Measurements from ENCODE around the gene PPARA. TPM values are rescaled to one million over a fixed set of nuclear protein-coding genes. Genes with fewer than 3 reads are reported as not detected.

PPARA gene
- total RNA-seq, 1 donor: 22.1 TPM

GRCh38 chr22:46163557-46163888 lies 13.2 kb downstream of the PPARA start:
- peaks cover 16% of the 10 kb centered on the region for H4K20me1 ChIP-seq (ENCODE audit: insufficient read depth, low read length)
- no peak overlapping the region for H3K4me3 ChIP-seq (ENCODE audit: insufficient read depth, low read length)
- no peak overlapping the region for H3K4me2 ChIP-seq (ENCODE audit: insufficient read depth, low read length)
- peaks cover 3% of the 10 kb centered on the region for H3K79me2 ChIP-seq (ENCODE audit: insufficient read depth, low read length)
- no peaks in the 10 kb centered on the region for H3K27me3 ChIP-seq (ENCODE audit: insufficient read depth, low read length)
- H3K4me1 ChIP-seq (ENCODE audit: insufficient read depth, low read length): no peaks in the 10 kb centered on the region
- H3K27ac ChIP-seq (ENCODE audit: low read depth, low read length): no peak overlapping the region
- DNase-seq (ENCODE audit: insufficient read length, low spot score, missing footprints): no peak
- TF ChIP-seq, protein P1, sequence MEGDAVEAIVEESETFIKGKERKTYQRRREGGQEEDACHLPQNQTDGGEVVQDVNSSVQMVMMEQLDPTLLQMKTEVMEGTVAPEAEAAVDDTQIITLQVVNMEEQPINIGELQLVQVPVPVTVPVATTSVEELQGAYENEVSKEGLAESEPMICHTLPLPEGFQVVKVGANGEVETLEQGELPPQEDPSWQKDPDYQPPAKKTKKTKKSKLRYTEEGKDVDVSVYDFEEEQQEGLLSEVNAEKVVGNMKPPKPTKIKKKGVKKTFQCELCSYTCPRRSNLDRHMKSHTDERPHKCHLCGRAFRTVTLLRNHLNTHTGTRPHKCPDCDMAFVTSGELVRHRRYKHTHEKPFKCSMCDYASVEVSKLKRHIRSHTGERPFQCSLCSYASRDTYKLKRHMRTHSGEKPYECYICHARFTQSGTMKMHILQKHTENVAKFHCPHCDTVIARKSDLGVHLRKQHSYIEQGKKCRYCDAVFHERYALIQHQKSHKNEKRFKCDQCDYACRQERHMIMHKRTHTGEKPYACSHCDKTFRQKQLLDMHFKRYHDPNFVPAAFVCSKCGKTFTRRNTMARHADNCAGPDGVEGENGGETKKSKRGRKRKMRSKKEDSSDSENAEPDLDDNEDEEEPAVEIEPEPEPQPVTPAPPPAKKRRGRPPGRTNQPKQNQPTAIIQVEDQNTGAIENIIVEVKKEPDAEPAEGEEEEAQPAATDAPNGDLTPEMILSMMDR (IDR thresholded peaks at IDR 0.05; ENCODE audit: extremely low read depth, low read depth, low read length): no peak
- peak overlapping the region; percentile 47 for H2AFZ ChIP-seq (ENCODE audit: low read length)
- H3K36me3 ChIP-seq (ENCODE audit: insufficient read depth, low read length): no peaks in the 10 kb centered on the region
- no peaks in the 10 kb centered on the region for H3K9me3 ChIP-seq (ENCODE audit: low read depth, low read length)

- Histone ChIP-seq H3K9me3 (ENCODE audit: low read depth, low read length) (no peaks in the 10 kb centered on the region), H3K4me3 (ENCODE audit: insufficient read depth, low read length) (no peak overlapping the region), H3K27me3 (ENCODE audit: insufficient read depth, low read length) (no peaks in the 10 kb centered on the region), H3K4me2 (ENCODE audit: insufficient read depth, low read length) (no peak overlapping the region), H4K20me1 (ENCODE audit: insufficient read depth, low read length) (peaks cover 10% of the 10 kb centered on the region), H3K4me1 (ENCODE audit: insufficient read depth, low read length) (peaks cover under 1% of the 10 kb centered on the region), H2AFZ (ENCODE audit: low read length) (no peak overlapping the region), H3K79me2 (ENCODE audit: insufficient read depth, low read length) (no peaks in the 10 kb centered on the region), H3K27ac (ENCODE audit: low read depth, low read length) (no peak overlapping the region), H3K36me3 (ENCODE audit: insufficient read depth, low read length) (peaks cover 3% of the 10 kb centered on the region)
- DNase-seq (ENCODE audit: insufficient read length, low spot score, missing footprints): no peak
- TF ChIP-seq, protein P1 (IDR thresholded peaks at IDR 0.05; ENCODE audit: extremely low read depth, low read depth, low read length): no peak
Observed at GRCh38 chr22:46165977-46166376, 15.7 kb downstream of the PPARA start.

GRCh38 chr22:46169628-46170027 lies 19.3 kb downstream of the PPARA start:
- no peak overlapping the region for H2AFZ ChIP-seq (ENCODE audit: low read length)
- peaks cover 3% of the 10 kb centered on the region for H3K36me3 ChIP-seq (ENCODE audit: insufficient read depth, low read length)
- H3K4me2 ChIP-seq (ENCODE audit: insufficient read depth, low read length): no peak overlapping the region
- peaks cover 17% of the 10 kb centered on the region for H3K4me1 ChIP-seq (ENCODE audit: insufficient read depth, low read length)
- TF ChIP-seq, protein P1 (IDR thresholded peaks at IDR 0.05; ENCODE audit: extremely low read depth, low read depth, low read length): no peak
- no peak for DNase-seq (ENCODE audit: insufficient read length, low spot score, missing footprints)
- no peaks in the 10 kb centered on the region for H3K9me3 ChIP-seq (ENCODE audit: low read depth, low read length)
- no peak overlapping the region for H3K4me3 ChIP-seq (ENCODE audit: insufficient read depth, low read length)
- no peaks in the 10 kb centered on the region for H3K79me2 ChIP-seq (ENCODE audit: insufficient read depth, low read length)
- H4K20me1 ChIP-seq (ENCODE audit: insufficient read depth, low read length): peaks cover 5% of the 10 kb centered on the region
- H3K27ac ChIP-seq (ENCODE audit: low read depth, low read length): no peak overlapping the region
- no peaks in the 10 kb centered on the region for H3K27me3 ChIP-seq (ENCODE audit: insufficient read depth, low read length)

GRCh38 chr22:46171940-46172339 lies 21.6 kb downstream of the PPARA start:
- H3K36me3 ChIP-seq (ENCODE audit: insufficient read depth, low read length): peaks cover 3% of the 10 kb centered on the region
- H3K4me1 ChIP-seq (ENCODE audit: insufficient read depth, low read length): peaks cover 23% of the 10 kb centered on the region
- peak overlapping the region; percentile 14 for H3K4me2 ChIP-seq (ENCODE audit: insufficient read depth, low read length)
- TF ChIP-seq, protein P1 (IDR thresholded peaks at IDR 0.05; ENCODE audit: extremely low read depth, low read depth, low read length): no peak
- H3K4me3 ChIP-seq (ENCODE audit: insufficient read depth, low read length): no peak overlapping the region
- no peaks in the 10 kb centered on the region for H3K27me3 ChIP-seq (ENCODE audit: insufficient read depth, low read length)
- DNase-seq (ENCODE audit: insufficient read length, low spot score, missing footprints): peak; percentile 69
- H3K27ac ChIP-seq (ENCODE audit: low read depth, low read length): no peak overlapping the region
- peaks cover 5% of the 10 kb centered on the region for H4K20me1 ChIP-seq (ENCODE audit: insufficient read depth, low read length)
- H3K9me3 ChIP-seq (ENCODE audit: low read depth, low read length): no peaks in the 10 kb centered on the region
- no peaks in the 10 kb centered on the region for H3K79me2 ChIP-seq (ENCODE audit: insufficient read depth, low read length)
- H2AFZ ChIP-seq (ENCODE audit: low read length): no peak overlapping the region

Measured in osteoblast (primary cell).